HepG2 (cell line): ENCODE data around the gene SGPL1. TPM values are rescaled to one million over a fixed set of nuclear protein-coding genes. Genes with fewer than 3 reads are reported as not detected.
A peak's percentile ranks its signal among the peaks of the same experiment; 100 is the strongest.

Experiments used
- ATAC-seq: fragments of 200-7000 bp; cut with Tn5 transposase; 3 replicates; pipeline ENCODE4 v1.9.1; 2020; ENCODE audit warnings: mild to moderate bottlenecking, moderate library complexity
- BruUV-seq: library from RNA; stranded (reverse); fragments of 400-500 nt; replicated peaks from 2 replicates; lab custom pipeline; 2021; lab: Mats Ljungman, UMichigan
- CTCF ChIA-PET: fragments of 300-600 bp; formaldehyde crosslinking; extraction: SDS; loops from one replicate; lab custom pipeline; 2021; ENCODE audit warnings: low total read pairs, inconsistent platforms, low intra/inter-chr PET ratio; lab: Yijun Ruan, JAX
- POLR2A ChIA-PET: fragments of 350-600 bp; sonication (Branson Sonifier 250); formaldehyde crosslinking; loops from one replicate; lab custom pipeline; 2020; ENCODE audit warnings: antibody characterized with exemption, inconsistent platforms; lab: Yijun Ruan, JAX
- DNase-seq: peaks from one replicate; pipeline ENCODE4 v3.0.0-alpha.2; 2015; ENCODE audit warnings: low spot score
- FAIRE-seq: peaks from 3 replicates; lab custom pipeline; 2011; peaks lifted over from hg19 to GRCh38; lab: Jason Lieb, UNC
- H2AFZ ChIP-seq: one replicate; pipeline ENCODE4 v1.6.1; 2011; ENCODE audit warnings: low read length, inconsistent platforms
- H3K27ac ChIP-seq: fragments of 300-600 bp; 3 replicates; pipeline ENCODE4 v1.8.0; 2011; ENCODE audit warnings: mixed run types, mild to moderate bottlenecking, mixed read lengths, low read length, inconsistent platforms; ENCODE audit not compliant: insufficient read depth; ENCODE audit errors: extremely low read length
- H3K27me3 ChIP-seq, 2 experiments: fragments of 200-600 bp in 1 of 2; 2 replicates in 1 of 2; 3 replicates in 1 of 2; pipeline versions ENCODE4 v1.6.0 to v1.8.0; 2011; ENCODE audit warnings: low read length in 2 of 2, mild to moderate bottlenecking in 2 of 2, moderate library complexity in 2 of 2, inconsistent platforms in 1 of 2; ENCODE audit not compliant: insufficient read depth in 2 of 2, control insufficient read depth in 1 of 2
- H3K36me3 ChIP-seq, 2 experiments: fragments of 200-600 bp in 1 of 2; replicated peaks in 1 of 2; 2 replicates in 1 of 2; 3 replicates in 1 of 2; pipeline versions ENCODE4 v1.5.1 to v1.8.0; 2011; ENCODE audit warnings: low read length in 2 of 2, inconsistent platforms in 1 of 2; ENCODE audit not compliant: insufficient read depth in 2 of 2, control insufficient read depth in 1 of 2
- H3K4me1 ChIP-seq: 2 replicates; pipeline ENCODE4 v1.5.1; 2012; ENCODE audit warnings: low read length, inconsistent platforms; ENCODE audit not compliant: insufficient read depth
- H3K4me2 ChIP-seq: 2 replicates; pipeline ENCODE4 v1.6.0; 2011; ENCODE audit warnings: low read depth, low read length, inconsistent platforms
- H3K4me3 ChIP-seq, 3 experiments: fragments of 200-600 bp in 1 of 3; sonication (generic), shearing (Covaris generic) in 1 of 3; replicated peaks in 1 of 3; 2 replicates each; pipeline ENCODE4 v1.5.1; 2011 to 2016; ENCODE audit warnings: low read length in 3 of 3, inconsistent platforms in 2 of 3, low read depth in 2 of 3, mild to moderate bottlenecking in 2 of 3, control low read depth in 1 of 3, mixed read lengths in 1 of 3; ENCODE audit not compliant: insufficient read depth in 1 of 3
- H3K79me2 ChIP-seq: one replicate; pipeline ENCODE4 v1.6.1; 2011; ENCODE audit warnings: low read length, inconsistent platforms; ENCODE audit not compliant: insufficient read depth
- H3K9ac ChIP-seq: 2 replicates; pipeline ENCODE4 v1.6.0; 2011; ENCODE audit warnings: mild to moderate bottlenecking, low read depth, low read length, inconsistent platforms; ENCODE audit not compliant: insufficient read depth
- H3K9me3 ChIP-seq: 2 replicates; pipeline ENCODE4 v1.5.1; 2012; ENCODE audit warnings: mild to moderate bottlenecking, low read length
- H4K20me1 ChIP-seq: 2 replicates; pipeline ENCODE4 v1.6.0; 2011; ENCODE audit warnings: inconsistent platforms, mild to moderate bottlenecking, low read length, moderate library complexity; ENCODE audit not compliant: insufficient read depth
- FOXA3 ChIP-seq: IDR thresholded peaks from 2 replicates; pipeline ENCODE4 v1.6.1; 2016; ENCODE audit warnings: missing genetic modification reagents, missing compliant biosample characterization
- MXI1 ChIP-seq: IDR thresholded peaks from 3 replicates; pipeline ENCODE4 v1.6.1; 2012; ENCODE audit warnings: low read depth, low read length, inconsistent platforms, borderline replicate concordance
- TRIM24 ChIP-seq: sonication (generic); formaldehyde crosslinking; IDR thresholded peaks from 2 replicates; pipeline ENCODE4 v1.8.0; 2022; ENCODE audit warnings: mild to moderate bottlenecking, missing genetic modification reagents
- WIZ ChIP-seq: sonication (generic); formaldehyde crosslinking; IDR thresholded peaks from 2 replicates; pipeline ENCODE4 v1.5.1; 2020; ENCODE audit warnings: mild to moderate bottlenecking, missing genetic modification reagents
- WGBS: methylation state at CpG from one replicate; pipeline ENCODE4 v1.1.6; 2017; ENCODE audit warnings: low lambda C conversion rate; 5-methylcytosine and 5-hydroxymethylcytosine counted together
- in situ Hi-C: cut with HindIII; loops from 2 replicates; pipeline ENCODE4 v1.10.0; 2017; ENCODE audit warnings: low pct_unique_long_range_greater_than_20kb; ENCODE audit not compliant: extremely low pct_ligation_motif_present
- intact Hi-C: fragments of 100-400 bp; cut with micrococcal nuclease; formaldehyde crosslinking; loops from one replicate; pipeline ENCODE4 v1.10.0; 2022; ENCODE audit not compliant: unreplicated experiment
- polyA plus RNA-seq, 8 experiments: library from polyadenylated mRNA; depleted of rRNA in 3 of 8; stranded (reverse) in 7 of 8; unstranded in 1 of 8; fragments of >200 nt; fragmentation: Illumina TruSeq in 4 of 8; extraction: Trizol in 4 of 8; gene quantifications; 2 replicates each; pipeline versions ENCODE4 v1.2.1 to v1.2.3, GENCODE V29; 2011 to 2016; ENCODE audit warnings: low read depth in 4 of 8, missing spikeins in 1 of 8, mixed read lengths in 1 of 8; ENCODE audit not compliant: insufficient read depth in 1 of 8
- total RNA-seq, 5 experiments: library from RNA; depleted of rRNA; stranded (reverse); fragments of >200 nt; fragmentation: Illumina TruSeq; extraction: Trizol; gene quantifications; 2 replicates each; pipeline ENCODE4 v1.2.3, GENCODE V29; 2016; ENCODE audit warnings: low read depth in 1 of 5
- TF ChIP-seq, protein P1 (sequence below): sonication (generic); formaldehyde crosslinking; IDR thresholded peaks from 2 replicates; pipeline ENCODE4 v1.5.0; 2020; ENCODE audit warnings: mild to moderate bottlenecking, missing genetic modification reagents, borderline replicate concordance

SGPL1 gene
- total and polyA plus RNA-seq, 2 of the 13 experiments (the other 11 are each of a cell fraction or from before 2014, with no cell fraction given) = 17.6 to 25.0 TPM

DNA sequence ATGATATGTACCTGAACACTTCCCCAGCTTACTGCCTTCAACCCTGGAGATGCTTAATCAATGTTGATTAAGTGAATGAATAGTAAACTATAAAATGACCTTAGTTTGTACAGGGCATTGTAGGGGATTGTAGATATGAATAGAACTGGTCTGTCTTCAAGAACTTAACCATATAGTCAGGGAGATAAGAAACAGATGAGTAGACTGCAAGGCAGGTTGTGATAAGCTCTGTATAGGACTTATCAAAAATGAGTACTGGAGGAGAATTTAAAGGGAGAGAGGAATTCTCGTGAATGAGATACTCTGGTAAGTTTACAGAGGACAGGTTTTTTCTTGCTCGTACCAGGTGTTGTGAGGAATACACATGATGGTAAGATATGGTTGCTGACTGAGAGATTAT is 27.6 kb downstream of the SGPL1 start (continued):
- TF ChIP-seq, protein P1, sequence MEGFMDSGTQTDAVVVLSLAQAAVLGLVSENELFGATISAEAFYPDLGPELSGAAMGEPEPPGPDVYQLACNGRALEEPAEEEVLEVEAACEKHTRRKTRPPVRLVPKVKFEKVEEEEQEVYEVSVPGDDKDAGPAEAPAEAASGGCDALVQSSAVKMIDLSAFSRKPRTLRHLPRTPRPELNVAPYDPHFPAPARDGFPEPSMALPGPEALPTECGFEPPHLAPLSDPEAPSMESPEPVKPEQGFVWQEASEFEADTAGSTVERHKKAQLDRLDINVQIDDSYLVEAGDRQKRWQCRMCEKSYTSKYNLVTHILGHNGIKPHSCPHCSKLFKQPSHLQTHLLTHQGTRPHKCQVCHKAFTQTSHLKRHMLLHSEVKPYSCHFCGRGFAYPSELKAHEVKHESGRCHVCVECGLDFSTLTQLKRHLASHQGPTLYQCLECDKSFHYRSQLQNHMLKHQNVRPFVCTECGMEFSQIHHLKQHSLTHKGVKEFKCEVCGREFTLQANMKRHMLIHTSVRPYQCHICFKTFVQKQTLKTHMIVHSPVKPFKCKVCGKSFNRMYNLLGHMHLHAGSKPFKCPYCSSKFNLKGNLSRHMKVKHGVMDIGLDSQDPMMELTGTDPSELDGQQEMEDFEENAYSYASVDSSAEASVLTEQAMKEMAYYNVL (CRISPR knock-in tag) = no peak
- TF ChIP-seq TRIM24 (CRISPR knock-in tag) (no peak), MXI1 (no peak)

DNA sequence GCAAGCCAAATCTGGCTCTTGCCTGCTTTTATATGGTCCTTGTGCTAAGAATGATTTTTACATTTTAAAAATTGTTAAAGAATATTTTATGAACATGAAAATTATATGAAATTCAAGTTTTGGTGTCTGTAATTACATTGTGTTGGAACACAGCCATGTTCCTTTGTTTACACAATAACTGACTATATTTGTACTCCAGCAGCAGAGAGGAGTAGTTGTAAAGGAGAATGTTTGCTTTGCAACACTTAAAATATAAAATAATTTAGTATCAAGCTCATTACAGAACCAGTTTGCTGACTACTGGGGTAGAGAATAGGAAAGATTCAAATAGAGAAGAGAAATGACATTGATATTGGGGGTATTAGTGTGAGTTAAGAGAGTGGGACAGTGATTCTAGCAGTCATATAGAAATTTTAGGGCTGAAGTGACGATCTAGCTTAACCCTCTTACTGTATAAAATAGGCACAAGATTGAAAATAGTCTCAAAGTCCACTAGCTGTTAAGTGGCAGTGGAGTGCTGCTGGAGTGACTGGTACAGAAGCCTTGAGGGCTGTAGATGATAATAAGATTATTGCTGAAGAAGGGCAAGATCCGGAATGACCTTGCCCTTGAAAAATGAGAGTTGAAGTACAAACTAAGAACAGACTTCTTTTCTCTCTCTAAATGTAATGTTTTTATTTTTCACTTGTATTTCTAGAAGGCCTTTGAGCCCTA is 28.2 kb downstream of the SGPL1 start:
- ChIA-PET POLR2A (no interaction called here), CTCF (no interaction called here)
- no peak for FAIRE-seq
- Histone ChIP-seq H3K36me3 (peaks cover 6 to 23% of the 10 kb centered on the region in 2 experiments; a peak in 3 of 5 replicates), H3K4me1 (peaks cover 41% of the 10 kb centered on the region), H3K4me2 (no peak overlapping the region), H3K4me3 (no peak overlapping the region), H3K9ac (no peak overlapping the region), H2AFZ (no peak overlapping the region), H3K27ac (no peak overlapping the region), H3K9me3 (no peaks in the 10 kb centered on the region), H3K79me2 (peaks cover 3% of the 10 kb centered on the region), H3K27me3 (no peaks in the 10 kb centered on the region), H4K20me1 (no peaks in the 10 kb centered on the region)
- no peak for DNase-seq
- 93% methylated on average over 2 of the region's 2 CpGs for WGBS
- in situ Hi-C loops (no loop called here), intact Hi-C loops (no loop called here)
- ATAC-seq = no peak
- no TSS peak for BruUV-seq
- TF ChIP-seq WIZ (CRISPR knock-in tag) = no peak
- TF ChIP-seq FOXA3 (CRISPR knock-in tag) = peak; percentile 34; the same call in 1 of the 2 replicates
